C4-2B (cell line): ENCODE measurements around the gene ABCA8.

Experiments
- ZFX ChIP-seq: fragments of 450-650 bp; IDR thresholded peaks from 2 replicates; pipeline ENCODE4 v1.6.1; 2017
- TF ChIP-seq, protein P1 (sequence below): fragments of 450-650 bp; conservative IDR thresholded peaks from 2 replicates; pipeline ENCODE4 v1.5.1; 2017; ENCODE audit warnings: mild to moderate bottlenecking

DNA sequence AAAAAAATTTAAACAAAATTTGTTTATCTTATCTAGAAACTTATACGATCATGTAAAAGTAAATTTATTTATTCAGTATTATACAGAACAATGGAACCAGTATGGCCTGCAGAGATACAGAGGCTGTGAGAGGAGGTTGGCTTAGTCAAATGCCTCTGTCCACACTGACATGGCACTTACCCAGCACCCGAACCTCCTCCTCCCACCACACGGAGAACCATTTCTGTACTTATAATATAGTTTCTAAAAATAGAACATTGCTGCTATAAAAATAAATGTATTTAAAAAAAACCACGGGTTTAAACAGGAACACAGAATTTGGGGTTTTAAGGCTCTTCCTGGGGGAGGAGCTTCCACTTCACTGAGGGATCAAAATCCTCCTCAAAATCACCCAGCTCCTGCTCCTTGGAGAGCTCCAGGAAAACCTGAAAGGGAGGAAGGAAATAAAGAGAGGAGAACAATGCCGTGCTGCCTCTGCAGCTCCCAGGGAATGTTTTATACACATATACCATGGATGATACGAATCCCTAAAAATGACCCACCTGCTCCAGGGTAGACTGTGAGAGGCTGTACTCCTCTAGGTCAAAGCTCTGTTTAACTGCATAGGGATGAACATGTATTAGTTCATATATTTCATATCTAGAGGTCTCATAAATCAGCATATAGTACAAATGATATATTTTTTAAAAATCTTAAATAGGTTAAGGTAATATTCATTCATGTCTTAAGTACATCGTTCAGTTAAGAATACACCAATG, 87.3 kb downstream of the ABCA8 start:
- TF ChIP-seq, protein P1, sequence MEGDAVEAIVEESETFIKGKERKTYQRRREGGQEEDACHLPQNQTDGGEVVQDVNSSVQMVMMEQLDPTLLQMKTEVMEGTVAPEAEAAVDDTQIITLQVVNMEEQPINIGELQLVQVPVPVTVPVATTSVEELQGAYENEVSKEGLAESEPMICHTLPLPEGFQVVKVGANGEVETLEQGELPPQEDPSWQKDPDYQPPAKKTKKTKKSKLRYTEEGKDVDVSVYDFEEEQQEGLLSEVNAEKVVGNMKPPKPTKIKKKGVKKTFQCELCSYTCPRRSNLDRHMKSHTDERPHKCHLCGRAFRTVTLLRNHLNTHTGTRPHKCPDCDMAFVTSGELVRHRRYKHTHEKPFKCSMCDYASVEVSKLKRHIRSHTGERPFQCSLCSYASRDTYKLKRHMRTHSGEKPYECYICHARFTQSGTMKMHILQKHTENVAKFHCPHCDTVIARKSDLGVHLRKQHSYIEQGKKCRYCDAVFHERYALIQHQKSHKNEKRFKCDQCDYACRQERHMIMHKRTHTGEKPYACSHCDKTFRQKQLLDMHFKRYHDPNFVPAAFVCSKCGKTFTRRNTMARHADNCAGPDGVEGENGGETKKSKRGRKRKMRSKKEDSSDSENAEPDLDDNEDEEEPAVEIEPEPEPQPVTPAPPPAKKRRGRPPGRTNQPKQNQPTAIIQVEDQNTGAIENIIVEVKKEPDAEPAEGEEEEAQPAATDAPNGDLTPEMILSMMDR: no peak
- TF ChIP-seq ZFX: no peak
